ENCODE measurements around the gene PASK. TPM values are rescaled to one million over a fixed set of nuclear protein-coding genes. Genes with fewer than 3 reads are reported as not detected.

The PASK gene
- total RNA-seq, 2 experiments from 2014 or later = 26.8 to 84.3 TPM

GRCh38 chr2:241088791-241089732, 60.2 kb downstream of the PASK start:
- H3K4me2 ChIP-seq (ENCODE audit: low read length) = no peak overlapping the region
- H4K20me1 ChIP-seq (ENCODE audit: insufficient read depth, low read length) = no peaks in the 10 kb centered on the region

DNA sequence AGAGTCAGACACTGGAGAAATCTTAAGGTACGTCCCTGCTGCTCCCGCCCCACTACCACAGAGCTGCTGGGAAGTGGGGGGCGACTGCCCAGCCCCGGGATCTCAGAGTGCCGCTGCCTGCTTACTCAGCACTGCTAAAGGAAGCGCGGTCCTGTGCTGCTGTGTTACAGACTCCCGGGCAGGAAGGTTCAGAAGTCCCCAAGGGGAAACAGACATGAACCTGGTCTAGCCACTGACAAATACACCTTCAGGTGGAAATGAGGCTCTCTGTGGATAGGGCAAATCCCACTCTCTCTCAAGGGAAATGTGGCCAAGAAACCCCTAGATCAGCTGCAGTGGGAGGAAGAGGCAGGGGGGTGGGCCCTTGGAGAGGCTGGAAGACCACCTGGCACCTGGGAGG, 60.9 kb downstream of the PASK start:
- H3K9me3 ChIP-seq (ENCODE audit: low read length) = no peaks in the 10 kb centered on the region
- H3K4me1 ChIP-seq (ENCODE audit: insufficient read depth, low read length, poor library complexity, severe bottlenecking) = no peaks in the 10 kb centered on the region
- H3K36me3 ChIP-seq (ENCODE audit: insufficient read depth, low read length) = peaks cover 69% of the 10 kb centered on the region
- TF ChIP-seq, protein P1, sequence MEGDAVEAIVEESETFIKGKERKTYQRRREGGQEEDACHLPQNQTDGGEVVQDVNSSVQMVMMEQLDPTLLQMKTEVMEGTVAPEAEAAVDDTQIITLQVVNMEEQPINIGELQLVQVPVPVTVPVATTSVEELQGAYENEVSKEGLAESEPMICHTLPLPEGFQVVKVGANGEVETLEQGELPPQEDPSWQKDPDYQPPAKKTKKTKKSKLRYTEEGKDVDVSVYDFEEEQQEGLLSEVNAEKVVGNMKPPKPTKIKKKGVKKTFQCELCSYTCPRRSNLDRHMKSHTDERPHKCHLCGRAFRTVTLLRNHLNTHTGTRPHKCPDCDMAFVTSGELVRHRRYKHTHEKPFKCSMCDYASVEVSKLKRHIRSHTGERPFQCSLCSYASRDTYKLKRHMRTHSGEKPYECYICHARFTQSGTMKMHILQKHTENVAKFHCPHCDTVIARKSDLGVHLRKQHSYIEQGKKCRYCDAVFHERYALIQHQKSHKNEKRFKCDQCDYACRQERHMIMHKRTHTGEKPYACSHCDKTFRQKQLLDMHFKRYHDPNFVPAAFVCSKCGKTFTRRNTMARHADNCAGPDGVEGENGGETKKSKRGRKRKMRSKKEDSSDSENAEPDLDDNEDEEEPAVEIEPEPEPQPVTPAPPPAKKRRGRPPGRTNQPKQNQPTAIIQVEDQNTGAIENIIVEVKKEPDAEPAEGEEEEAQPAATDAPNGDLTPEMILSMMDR (conservative IDR thresholded peaks at IDR 0.05; ENCODE audit: low read length) = no peak
- TF ChIP-seq EZH2phosphoT487 (IDR thresholded peaks at IDR 0.05; ENCODE audit: borderline replicate concordance, low read depth, low read length) = no peak
- no peak overlapping the region for H3K27ac ChIP-seq (ENCODE audit: low read depth, low read length, poor library complexity, severe bottlenecking)
- ChIA-PET CTCF (ENCODE audit: unreplicated experiment) (no interaction called here), POLR2A (no interaction called here)
- no peak overlapping the region for H3K4me2 ChIP-seq (ENCODE audit: low read length)
- no peak for DNase-seq (ENCODE audit: low spot score)
- H3K79me2 ChIP-seq (ENCODE audit: insufficient read depth, low read depth, low read length) = no peaks in the 10 kb centered on the region
- BruUV-seq (replicated peaks) = no TSS peak
- no peaks in the 10 kb centered on the region for H3K9me2 ChIP-seq (ENCODE audit: insufficient read depth, low read length)
- no peaks in the 10 kb centered on the region for H4K20me1 ChIP-seq (ENCODE audit: insufficient read depth, low read length)
- no peak overlapping the region for H3K4me3 ChIP-seq (ENCODE audit: low read depth, low read length, poor library complexity, severe bottlenecking)
- no peak overlapping the region for H2AFZ ChIP-seq (ENCODE audit: low read length)
- intact Hi-C loops (cut with micrococcal nuclease; ENCODE audit: unreplicated experiment) = no loop called here

More at GRCh38 chr2:241088791-241089732, 60.2 kb downstream of the PASK start:
- Histone ChIP-seq H2AFZ (ENCODE audit: low read length) (no peak overlapping the region), H3K9me3 (ENCODE audit: low read length) (no peaks in the 10 kb centered on the region), H3K27ac (ENCODE audit: low read depth, low read length, poor library complexity, severe bottlenecking) (no peak overlapping the region), H3K4me3 (ENCODE audit: low read depth, low read length, poor library complexity, severe bottlenecking) (no peak overlapping the region), H3K9me2 (ENCODE audit: insufficient read depth, low read length) (no peaks in the 10 kb centered on the region), H3K36me3 (ENCODE audit: insufficient read depth, low read length) (peaks cover 75% of the 10 kb centered on the region), H3K79me2 (ENCODE audit: insufficient read depth, low read depth, low read length) (no peaks in the 10 kb centered on the region), H3K4me1 (ENCODE audit: insufficient read depth, low read length, poor library complexity, severe bottlenecking) (no peaks in the 10 kb centered on the region)
- TF ChIP-seq, protein P1 (conservative IDR thresholded peaks at IDR 0.05; ENCODE audit: low read length) = no peak
- no peak for TF ChIP-seq EZH2phosphoT487 (IDR thresholded peaks at IDR 0.05; ENCODE audit: borderline replicate concordance, low read depth, low read length)
- no TSS peak for BruUV-seq (replicated peaks)
- POLR2A ChIA-PET = no interaction called here
- intact Hi-C loops (cut with micrococcal nuclease; ENCODE audit: unreplicated experiment) = no loop called here
- DNase-seq (ENCODE audit: low spot score) = no peak
- CTCF ChIA-PET (ENCODE audit: unreplicated experiment) = no interaction called here
